ENCODE data around the gene NUTM2B. TPM values are rescaled to one million over a fixed set of nuclear protein-coding genes. Genes with fewer than 3 reads are reported as not detected.
"Not testable (repeated sequence)": the region's sequence is repeated elsewhere in the genome, so short reads cannot be mapped to it uniquely, and the experiment has no call there.

The NUTM2B gene, protein sequence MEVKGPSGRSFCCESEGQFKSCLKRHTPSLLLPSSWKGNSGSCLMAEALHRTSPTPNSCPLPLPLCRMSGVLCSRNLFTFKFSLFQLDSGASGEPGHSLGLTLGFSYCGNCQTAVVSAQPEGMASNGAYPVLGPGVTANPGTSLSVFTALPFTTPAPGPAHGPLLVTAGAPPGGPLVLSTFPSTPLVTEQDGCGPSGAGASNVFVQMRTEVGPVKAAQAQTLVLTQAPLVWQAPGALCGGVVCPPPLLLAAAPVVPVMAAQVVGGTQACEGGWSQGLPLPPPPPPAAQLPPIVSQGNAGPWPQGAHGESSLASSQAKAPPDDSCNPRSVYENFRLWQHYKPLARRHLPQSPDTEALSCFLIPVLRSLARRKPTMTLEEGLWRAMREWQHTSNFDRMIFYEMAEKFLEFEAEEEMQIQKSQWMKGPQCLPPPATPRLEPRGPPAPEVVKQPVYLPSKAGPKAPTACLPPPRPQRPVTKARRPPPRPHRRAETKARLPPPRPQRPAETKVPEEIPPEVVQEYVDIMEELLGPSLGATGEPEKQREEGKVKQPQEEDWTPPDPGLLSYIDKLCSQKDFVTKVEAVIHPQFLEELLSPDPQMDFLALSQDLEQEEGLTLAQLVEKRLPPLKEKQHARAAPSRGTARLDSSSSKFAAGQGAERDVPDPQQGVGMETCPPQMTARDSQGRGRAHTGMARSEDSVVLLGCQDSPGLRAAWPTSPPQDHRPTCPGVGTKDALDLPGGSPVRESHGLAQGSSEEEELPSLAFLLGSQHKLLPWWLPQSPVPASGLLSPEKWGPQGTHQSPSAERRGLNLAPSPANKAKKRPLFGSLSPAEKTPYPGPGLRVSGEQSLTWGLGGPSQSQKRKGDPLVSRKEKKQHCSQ
- 0.92 TPM in 1 of 2 replicates, not detected in the other for total RNA-seq (2014; rRNA removed; shearing (Covaris generic); ENCODE audit: low replicate concordance)

DNA sequence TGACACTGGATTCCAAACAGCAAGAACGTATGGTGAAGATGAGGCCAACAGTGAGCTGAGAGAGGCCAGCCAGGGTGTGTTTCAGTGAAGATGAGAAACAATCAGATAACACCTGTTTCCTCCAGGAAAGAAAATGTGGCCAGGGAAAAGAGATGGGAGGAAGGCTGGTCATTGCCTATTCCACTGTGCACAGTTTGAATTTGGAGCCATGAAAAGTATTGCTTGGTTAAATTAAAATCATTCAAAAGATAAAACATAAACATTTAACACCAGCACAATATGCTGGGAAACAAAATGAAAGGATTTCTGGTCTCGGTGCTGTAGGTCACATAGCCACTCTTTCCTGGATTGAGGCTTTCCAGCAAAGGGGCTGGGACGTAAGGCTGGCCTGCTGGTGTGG lies at the start of gene NUTM2B:
TSS of gene NUTM2B (plus strand) at position 301 of the 400 bp plus-strand sequence. CDS start 383 bp downstream, outside the sequence.
- not testable (repeated sequence) for DNase-seq, H3K36me3 ChIP-seq, H3K9me3 ChIP-seq, H3K4me3 ChIP-seq, H3K27me3 ChIP-seq

DNA sequence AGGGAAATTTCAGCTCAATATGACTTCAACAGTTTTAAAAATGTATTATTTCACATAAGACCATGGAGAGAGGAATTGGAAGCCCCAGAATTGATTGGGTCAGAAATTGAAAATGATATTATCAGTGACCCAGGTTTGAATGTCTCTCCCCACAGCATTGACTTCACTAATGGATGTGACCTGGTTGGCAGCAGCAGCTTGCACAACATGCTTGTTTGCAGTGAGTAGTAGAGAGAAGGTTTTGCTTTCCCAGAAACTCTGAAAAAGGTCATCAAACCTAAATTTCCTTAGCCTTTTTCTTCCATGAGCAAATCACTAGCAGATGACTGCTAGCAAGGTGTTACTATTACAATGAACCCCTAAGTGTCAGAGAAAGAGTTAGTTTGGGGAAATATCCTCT lies 39.7 kb upstream of the NUTM2B start:
- H3K4me3 ChIP-seq, H3K36me3 ChIP-seq, DNase-seq, H3K27me3 ChIP-seq, H3K9me3 ChIP-seq: not testable (repeated sequence)

DNA sequence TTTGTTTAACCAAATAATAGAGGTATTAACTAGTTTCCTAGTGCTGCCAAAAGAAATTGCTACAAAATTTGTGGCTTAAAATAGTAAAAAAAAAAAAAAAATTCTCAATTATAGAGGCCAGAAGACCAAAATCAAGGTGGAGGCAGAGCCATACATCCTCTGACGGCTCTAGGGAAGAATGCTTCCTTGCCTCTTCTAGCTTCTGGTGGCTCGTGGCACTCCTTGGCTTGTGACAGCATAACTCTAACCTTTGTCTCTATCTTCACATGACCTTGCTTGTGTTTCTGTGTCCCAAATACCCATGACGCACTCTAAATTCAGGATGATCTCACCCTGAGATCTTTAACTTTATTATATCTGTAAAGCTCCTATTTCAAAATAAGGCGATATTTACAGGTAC lies 38.3 kb upstream of the NUTM2B start:
- H3K9me3 ChIP-seq, H3K36me3 ChIP-seq, H3K27me3 ChIP-seq, DNase-seq, H3K4me3 ChIP-seq: not testable (repeated sequence)

DNA sequence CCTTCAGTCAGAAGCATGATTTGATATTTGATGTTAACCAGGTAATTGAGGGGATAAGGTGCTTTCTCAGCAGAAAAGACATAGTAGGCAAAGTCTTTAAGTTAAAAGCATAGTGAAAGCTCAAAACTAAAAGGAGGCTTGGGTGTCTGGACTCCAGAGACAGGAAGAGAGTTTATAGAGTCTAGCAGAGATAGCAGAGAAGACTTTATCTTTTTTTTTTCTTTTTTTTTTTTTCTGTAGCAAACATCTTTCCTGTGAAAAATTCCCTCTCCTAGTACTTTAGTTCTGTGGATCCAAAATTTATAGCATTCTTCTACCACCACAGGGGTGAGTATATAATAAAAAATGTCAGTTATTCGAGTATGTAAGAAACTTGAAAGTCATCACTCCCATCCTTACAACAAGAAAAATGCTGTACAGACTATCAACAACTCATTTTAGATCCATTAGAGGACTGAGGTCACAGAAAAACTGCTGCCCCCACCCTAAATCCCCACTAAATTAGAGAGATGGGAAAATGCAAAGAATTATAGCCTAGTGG lies 33.7 kb upstream of the NUTM2B start:
- DNase-seq, H3K27me3 ChIP-seq, H3K9me3 ChIP-seq, H3K4me3 ChIP-seq, H3K36me3 ChIP-seq: not testable (repeated sequence)

DNA sequence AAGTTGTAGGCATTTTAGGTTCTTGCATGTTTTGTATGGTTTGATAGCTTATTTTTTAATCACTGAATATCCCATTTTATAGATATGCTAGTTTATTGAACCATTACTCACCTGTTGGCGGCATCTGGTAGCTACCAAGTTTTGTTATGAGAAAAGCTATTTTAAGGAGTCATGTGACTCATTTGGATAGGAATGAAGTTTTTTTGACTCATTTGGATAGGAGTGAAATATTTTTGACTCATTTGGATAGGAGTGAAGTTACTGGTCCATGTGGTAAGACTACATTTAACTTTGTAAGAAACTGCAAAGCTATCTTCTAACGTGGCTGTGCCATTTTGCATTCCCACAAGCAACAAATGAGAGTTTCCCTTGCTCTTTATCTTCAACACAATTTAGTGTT lies 28.1 kb upstream of the NUTM2B start:
- not testable (repeated sequence) for H3K27me3 ChIP-seq, DNase-seq, H3K9me3 ChIP-seq, H3K4me3 ChIP-seq, H3K36me3 ChIP-seq

DNA sequence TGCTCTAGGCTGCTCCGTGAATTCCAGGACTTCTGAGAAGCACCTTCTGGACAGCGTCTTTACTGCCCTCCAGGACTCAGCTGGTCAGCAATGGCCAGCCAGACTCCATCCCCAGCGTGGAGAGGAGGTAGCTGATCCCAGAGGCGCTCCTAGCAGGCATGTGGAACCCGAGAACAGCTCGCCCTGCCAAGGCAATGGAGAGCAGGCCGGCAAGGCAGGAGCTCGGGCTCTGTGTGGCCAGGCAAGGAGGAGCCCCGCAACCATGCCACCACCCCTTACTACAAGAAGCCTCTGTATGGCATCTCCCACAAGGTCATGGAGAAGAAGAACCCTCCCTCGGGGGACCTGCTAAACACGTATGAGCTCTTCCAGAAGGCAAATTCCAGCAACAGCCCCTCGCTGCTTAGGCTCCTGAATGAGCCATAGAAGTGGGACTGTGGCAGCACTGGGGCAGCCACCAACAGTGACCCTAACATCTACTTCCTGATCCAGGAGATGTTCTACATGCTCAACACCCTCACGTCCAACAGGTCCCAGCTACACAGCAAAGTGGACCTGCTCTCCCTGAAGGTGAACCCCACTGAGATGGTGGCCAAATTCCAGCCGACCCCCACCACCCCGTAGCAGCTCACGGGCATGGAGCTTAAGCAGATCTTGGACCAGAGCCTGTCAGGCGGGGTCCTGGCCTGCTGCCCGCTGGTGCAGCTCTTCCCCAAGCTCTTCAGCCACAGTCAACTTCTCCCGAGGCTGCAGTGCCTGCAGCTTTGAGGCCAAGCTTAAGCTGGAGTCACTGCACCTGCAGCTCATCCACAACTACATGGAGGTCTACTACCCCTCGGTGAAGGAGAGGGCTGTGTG lies 19.8 kb upstream of the NUTM2B start:
- not testable (repeated sequence) for DNase-seq, H3K4me3 ChIP-seq, H3K36me3 ChIP-seq, H3K9me3 ChIP-seq, H3K27me3 ChIP-seq

DNA sequence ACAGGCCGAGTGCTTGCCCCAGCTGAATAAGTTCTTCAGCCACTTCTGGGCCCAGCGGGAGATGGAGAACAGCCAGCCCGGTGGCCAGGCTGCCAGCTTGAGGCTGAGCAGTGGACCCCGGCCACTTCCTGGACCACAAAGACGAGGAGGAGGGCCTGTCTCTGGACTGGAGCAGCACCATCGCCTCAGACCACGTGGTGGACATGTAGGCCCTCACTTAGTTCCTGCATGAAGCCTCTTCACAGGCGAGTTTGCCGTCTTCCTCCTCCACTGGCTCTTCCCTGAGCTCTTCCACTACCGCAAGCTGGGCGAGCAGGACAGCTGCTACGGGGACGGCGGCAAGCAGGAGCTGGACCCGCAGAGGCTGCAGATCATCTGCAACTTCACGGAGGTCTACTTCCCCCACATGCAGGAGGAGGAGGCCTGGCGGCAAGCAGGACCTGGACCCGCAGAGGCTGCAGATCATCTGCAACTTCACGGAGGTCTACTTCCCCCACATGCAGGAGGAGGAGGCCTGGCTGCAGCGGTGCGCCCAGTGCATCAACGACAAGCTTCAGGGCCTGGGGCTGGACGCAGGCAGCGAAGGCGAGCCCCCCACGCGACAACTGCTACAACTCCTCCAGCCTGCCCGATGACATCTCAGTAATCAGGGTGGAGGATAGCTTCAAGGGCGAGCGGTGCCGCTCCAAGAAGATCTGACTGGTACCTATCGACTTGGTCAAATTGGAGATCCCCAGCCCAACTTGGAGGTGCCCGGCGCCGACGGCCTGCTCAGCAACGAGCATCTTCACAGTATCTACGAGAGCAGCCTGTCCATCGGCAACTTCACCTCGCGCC lies 18.9 kb upstream of the NUTM2B start:
- H3K9me3 ChIP-seq, H3K27me3 ChIP-seq, H3K36me3 ChIP-seq, H3K4me3 ChIP-seq, DNase-seq: not testable (repeated sequence)

DNA sequence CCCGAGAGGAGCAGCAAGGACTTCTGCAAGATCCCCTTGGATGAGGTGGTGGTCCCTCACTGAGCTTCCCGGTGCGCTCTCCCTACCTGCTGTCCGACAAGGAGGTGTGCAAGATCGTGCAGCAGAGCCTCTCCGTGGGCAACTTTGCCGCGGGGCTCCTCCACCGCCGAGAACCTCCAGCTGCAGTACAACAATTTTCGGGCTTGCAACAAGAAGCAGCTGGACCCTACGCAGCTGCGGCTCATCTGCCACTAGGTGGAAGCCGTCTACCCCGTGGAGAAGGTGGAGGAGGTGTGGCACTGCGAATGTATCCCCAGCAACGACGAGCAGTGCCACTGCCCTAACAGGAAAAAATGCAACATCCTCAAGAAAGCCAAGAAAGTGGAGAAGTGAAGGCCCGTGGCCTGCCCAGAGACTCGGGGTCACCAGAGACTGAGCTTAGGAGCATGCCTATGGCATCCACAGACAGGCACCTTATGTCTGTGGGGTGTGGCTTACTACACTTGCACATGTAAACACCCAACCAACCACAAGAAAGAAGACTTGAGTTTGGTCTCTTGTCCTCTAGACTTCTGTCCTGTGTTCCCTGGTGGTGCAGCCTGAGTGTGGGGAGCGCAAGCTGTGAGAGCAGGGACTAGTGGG lies 17.9 kb upstream of the NUTM2B start:
- H3K9me3 ChIP-seq, H3K27me3 ChIP-seq, H3K4me3 ChIP-seq, H3K36me3 ChIP-seq: not testable (repeated sequence)
- DNase-seq, result peak; percentile 73

DNA sequence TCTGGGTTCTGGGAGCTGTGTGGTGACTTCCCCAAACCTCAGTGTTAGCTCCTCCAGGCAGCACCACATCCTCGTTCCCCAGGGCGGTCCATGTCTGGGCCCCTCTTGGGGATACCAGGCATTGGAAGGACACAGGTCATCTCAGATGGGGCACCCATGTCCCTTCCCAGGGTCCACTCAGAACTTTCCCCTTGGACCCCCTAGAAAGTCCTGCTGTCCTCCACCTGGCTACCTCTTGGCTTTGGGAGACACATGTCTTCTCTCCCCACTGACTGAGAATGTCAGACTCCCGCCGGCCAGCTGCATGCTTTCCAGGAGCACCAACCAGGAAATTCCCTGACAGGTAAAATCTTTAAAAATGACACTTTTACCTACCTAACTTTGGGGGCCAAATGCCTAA lies 16.4 kb upstream of the NUTM2B start:
- H3K4me3 ChIP-seq, H3K27me3 ChIP-seq, H3K36me3 ChIP-seq, DNase-seq, H3K9me3 ChIP-seq: not testable (repeated sequence)

DNA sequence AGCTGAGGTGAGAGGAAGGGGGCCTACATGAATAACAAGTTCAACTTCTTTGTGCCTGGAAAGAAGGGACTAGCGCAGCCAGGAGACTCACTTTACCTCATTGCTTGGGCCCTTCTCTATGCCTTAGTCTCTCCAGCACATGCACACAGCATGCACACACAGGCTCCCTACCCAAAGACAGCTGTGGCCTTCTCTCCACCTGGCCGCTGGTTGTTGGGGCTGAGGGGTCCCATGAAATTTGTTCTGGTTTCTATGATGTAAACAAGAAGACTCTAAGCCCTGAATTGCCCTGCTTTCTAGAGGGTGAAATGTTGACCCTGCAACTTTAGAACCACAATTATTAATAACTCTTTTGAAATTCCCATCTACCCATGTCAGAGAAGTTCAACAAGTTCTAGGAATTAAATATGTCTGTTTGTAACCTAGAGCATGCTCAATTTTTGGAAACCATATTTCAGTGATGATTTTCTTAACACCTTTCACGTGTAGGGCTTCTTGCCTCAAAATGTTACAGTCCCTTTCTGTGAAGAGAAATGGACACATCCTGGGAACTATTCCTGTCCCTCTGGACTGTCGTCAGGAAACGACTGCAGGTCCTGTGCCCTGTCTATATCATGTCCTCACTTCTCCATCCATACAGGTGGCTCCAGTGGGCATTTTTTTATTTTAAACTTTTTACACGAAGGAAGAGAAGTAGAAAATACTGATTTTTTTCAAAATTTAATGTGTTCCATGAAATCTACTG lies 15.4 kb upstream of the NUTM2B start:
- not testable (repeated sequence) for DNase-seq

DNA sequence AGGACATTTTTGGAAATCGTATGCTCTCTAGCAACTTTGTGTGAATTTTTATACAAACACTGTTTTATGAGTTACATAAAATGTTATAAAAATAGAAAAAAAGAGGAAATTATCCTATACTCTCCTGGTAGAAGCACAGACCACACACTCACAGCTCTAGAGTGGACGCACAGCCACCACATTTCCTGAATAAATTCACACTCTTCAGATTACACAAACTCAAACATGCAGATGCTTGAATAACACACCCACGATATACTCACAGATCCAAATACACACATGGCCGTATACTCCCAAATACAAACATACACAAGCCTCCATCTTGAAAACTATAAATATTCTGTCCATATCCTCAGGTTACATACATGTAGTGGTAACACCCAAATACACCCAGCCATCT lies 14.2 kb upstream of the NUTM2B start:
- H3K36me3 ChIP-seq, H3K9me3 ChIP-seq, H3K27me3 ChIP-seq, DNase-seq, H3K4me3 ChIP-seq: not testable (repeated sequence)

More for the DNA sequence above, 15.4 kb upstream of the NUTM2B start:
- not testable (repeated sequence) for H3K27me3 ChIP-seq, H3K4me3 ChIP-seq, H3K9me3 ChIP-seq, H3K36me3 ChIP-seq

DNA sequence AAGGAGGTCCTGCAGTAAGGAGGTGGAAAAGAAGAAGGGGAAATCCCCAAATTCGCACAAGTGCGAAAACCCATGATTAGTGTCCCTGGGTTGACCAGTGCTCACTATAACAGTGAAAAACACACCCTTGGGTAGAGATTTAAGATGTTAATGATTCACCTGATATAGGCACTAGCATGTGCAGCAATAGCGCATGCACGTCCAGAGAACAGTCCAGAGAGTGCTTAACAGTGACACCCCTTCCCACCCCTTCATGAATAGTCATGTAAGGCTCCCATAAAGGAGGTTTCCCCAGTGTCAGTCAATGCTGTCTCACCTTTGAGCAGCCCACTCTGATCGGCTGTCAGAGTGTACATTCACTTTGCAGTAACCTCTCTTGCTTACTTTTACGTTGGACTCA lies 6.4 kb upstream of the NUTM2B start:
- H3K4me3 ChIP-seq, H3K36me3 ChIP-seq, DNase-seq, H3K9me3 ChIP-seq, H3K27me3 ChIP-seq: not testable (repeated sequence)

DNA sequence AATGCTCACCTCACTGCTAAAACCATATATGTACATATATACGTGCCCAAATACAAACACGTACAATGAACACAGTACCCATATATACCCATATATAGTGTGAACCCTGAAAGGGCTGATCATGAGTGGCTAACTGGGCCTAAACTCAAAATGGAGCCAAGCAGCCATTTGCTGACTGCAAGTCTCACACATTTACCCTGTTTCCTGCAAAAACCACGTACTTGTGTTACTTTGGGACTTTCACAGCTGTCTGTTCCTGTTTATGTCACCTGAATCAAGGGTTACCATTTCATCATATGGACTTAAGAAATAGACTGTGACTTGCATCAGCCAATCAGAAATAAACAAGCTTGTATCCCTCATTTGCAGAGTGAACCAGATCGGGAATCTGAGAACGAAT lies 5.9 kb upstream of the NUTM2B start:
- H3K9me3 ChIP-seq, DNase-seq, H3K27me3 ChIP-seq, H3K36me3 ChIP-seq, H3K4me3 ChIP-seq: not testable (repeated sequence)

DNA sequence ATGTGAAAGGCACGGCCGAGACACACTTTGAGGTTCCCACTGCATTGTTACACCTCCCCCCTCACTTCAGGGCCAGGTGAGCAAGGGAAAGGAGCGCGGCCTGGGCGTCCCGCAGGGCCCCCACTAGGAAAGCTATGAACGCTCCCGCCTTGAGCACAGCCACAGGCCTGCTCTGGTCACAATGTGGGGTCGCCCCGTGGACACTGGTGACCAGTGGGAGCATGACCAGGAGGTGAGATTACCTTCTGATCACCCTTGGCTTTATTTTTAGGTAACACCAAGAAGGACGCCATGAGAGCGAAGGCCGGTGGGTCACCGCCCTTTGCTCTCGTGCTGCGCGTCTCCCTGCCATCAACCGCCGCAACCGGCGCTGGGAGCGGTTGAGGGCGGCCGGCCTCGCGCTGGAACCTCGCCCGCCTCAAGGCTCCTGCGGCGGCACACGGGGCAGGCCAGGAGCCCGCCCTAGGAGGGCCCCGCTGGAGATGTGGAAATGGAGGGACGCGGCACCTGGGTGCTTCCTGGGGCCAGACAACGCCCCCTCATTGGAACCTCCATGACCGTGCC lies 2.6 kb upstream of the NUTM2B start:
- H3K9me3 ChIP-seq, DNase-seq, H3K27me3 ChIP-seq: not testable (repeated sequence)

DNA sequence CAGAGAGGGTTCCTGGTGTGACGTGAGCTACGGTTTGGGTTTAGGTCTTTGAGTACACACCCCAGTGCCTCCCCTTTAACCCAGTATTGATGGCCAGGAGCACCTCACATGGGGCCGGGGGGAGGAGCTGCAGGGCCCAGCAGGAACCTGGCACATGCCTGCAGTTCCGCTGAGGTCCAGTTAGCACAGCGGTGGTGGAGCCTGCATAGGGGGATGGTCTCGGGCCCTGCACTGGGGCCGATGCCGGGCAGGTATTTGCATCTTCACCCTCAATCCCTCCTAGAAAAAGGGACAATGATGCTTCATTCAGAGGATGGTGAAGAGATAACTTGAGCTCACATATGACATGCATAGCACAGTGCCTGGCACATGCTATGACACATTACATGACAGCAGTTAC lies 4.0 kb downstream of the NUTM2B start:
- DNase-seq, H3K27me3 ChIP-seq, H3K9me3 ChIP-seq, H3K4me3 ChIP-seq, H3K36me3 ChIP-seq: not testable (repeated sequence)

More for the DNA sequence above, 2.6 kb upstream of the NUTM2B start:
- not testable (repeated sequence) for H3K4me3 ChIP-seq, H3K36me3 ChIP-seq

Measured in MG63 (cell line).